Upper lobe of left lung (tissue), 4 donors: ENCODE data around the gene DGKQ.

Experiments used
- CTCF ChIP-seq, 6 experiments: fragments of 450-650 bp in 4 of 6; fragments of 200-600 bp in 2 of 6; sonication (generic) in 2 of 6; IDR thresholded peaks; one replicate each; pipeline ENCODE4 v1.5.1; 2016 to 2019; ENCODE audit warnings: antibody characterized with exemption in 6 of 6
- EP300 ChIP-seq, 4 donors: sonication (generic); formaldehyde crosslinking; IDR thresholded peaks; one replicate each; pipeline ENCODE4 v1.5.1; 2017; ENCODE audit warnings: antibody characterized with exemption in 4 of 4, control low read depth in 2 of 4
- POLR2A ChIP-seq, 4 donors: fragments of 450-650 bp; IDR thresholded peaks; one replicate each; pipeline ENCODE4 v1.5.1; 2016 to 2017; ENCODE audit warnings: antibody characterized with exemption in 4 of 4, mild to moderate bottlenecking in 2 of 4

GRCh38 chr4:954211-955020, 19.0 kb downstream of the DGKQ start:
- TF ChIP-seq CTCF (IDR thresholded peaks at IDR 0.05) (no peak), POLR2A (IDR thresholded peaks at IDR 0.05) (no peak), EP300 (IDR thresholded peaks at IDR 0.05) (no peak)
